Natural killer cell (primary cell): ENCODE measurements around the gene MVB12B. TPM values are rescaled to one million over a fixed set of nuclear protein-coding genes. Genes with fewer than 3 reads are reported as not detected.
A peak's percentile ranks its signal among the peaks of the same experiment; 100 is the strongest.

Source experiments
- ATAC-seq, 3 donors: fragments of 150-1000 bp in 2 of 3; fragments of 200-7000 bp in 1 of 3; cut with Tn5 transposase; 1 replicate in 1 of 3; 2 replicates in 2 of 3; pipeline ENCODE4 v1.10.0; 2021; ENCODE audit warnings: mild to moderate bottlenecking in 2 of 3, moderate library complexity in 2 of 3
- DNase-seq, 2 donors: peaks; one replicate each; pipeline versions ENCODE4 v3.0.0 to v3.0.0-alpha.2; 2013 to 2021; ENCODE audit warnings: mixed read lengths in 1 of 2
- H3K27ac ChIP-seq: one replicate; pipeline ENCODE4 v1.5.1; 2013; ENCODE audit warnings: mild to moderate bottlenecking, low read length
- H3K27me3 ChIP-seq: one replicate; pipeline ENCODE4 v1.6.1; 2013; ENCODE audit warnings: low read length; ENCODE audit not compliant: control insufficient read depth, insufficient read depth
- H3K36me3 ChIP-seq: one replicate; pipeline ENCODE4 v1.6.1; 2013; ENCODE audit warnings: low read length; ENCODE audit not compliant: control insufficient read depth, insufficient read depth
- H3K4me1 ChIP-seq: one replicate; pipeline ENCODE4 v1.6.1; 2013; ENCODE audit warnings: low read length; ENCODE audit not compliant: control insufficient read depth, insufficient read depth
- H3K4me3 ChIP-seq: one replicate; pipeline ENCODE4 v1.5.1; 2013; ENCODE audit warnings: low read length
- H3K9me3 ChIP-seq: one replicate; pipeline ENCODE4 v1.6.1; 2013; ENCODE audit warnings: low read length; ENCODE audit not compliant: control insufficient read depth, insufficient read depth
- H3K27ac Mint-ChIP-seq, 2 donors: one replicate each; pipeline ENCODE4 v1.8.0; 2022; ENCODE audit warnings: mild to moderate bottlenecking in 2 of 2, mixed read lengths in 2 of 2, moderate library complexity in 1 of 2
- H3K27me3 Mint-ChIP-seq, 2 donors: one replicate each; pipeline ENCODE4 v1.8.0; 2022; ENCODE audit warnings: low read depth in 2 of 2, mixed read lengths in 2 of 2
- H3K36me3 Mint-ChIP-seq: one replicate; pipeline ENCODE4 v1.8.0; 2022; ENCODE audit warnings: mixed read lengths
- H3K4me1 Mint-ChIP-seq, 2 donors: one replicate each; pipeline ENCODE4 v1.8.0; 2022; ENCODE audit warnings: mixed read lengths in 2 of 2
- H3K4me3 Mint-ChIP-seq: one replicate; pipeline ENCODE4 v1.8.0; 2022; ENCODE audit warnings: mild to moderate bottlenecking, moderate library complexity, mixed read lengths
- H3K9me3 Mint-ChIP-seq, 2 donors: one replicate each; pipeline ENCODE4 v1.8.0; 2022; ENCODE audit warnings: mixed read lengths in 2 of 2
- WGBS: methylation state at CpG from one replicate; pipeline ENCODE4 v1.1.7; 2013; ENCODE audit warnings: missing lambda C conversion rate; ENCODE audit not compliant: insufficient coverage; 5-methylcytosine and 5-hydroxymethylcytosine counted together
- intact Hi-C: fragments of 100-400 bp; cut with micrococcal nuclease; formaldehyde crosslinking; loops from one replicate; pipeline ENCODE4 v1.14.2; 2022
- total RNA-seq, 4 donors: library from RNA; stranded (reverse); fragments of 120-200 nt in 1 of 4; gene quantifications; one replicate each; pipeline versions ENCODE4 v1.2.3 to v1.2.4, GENCODE V29; 2013 to 2022
- TF ChIP-seq, protein P1 (sequence below): fragments of 200-600 bp; IDR thresholded peaks from one replicate; pipeline ENCODE4 v1.8.0; 2022; ENCODE audit warnings: antibody characterized with exemption

The MVB12B gene
- total RNA-seq, 3 donors from 2014 or later (not counting 1 experiment from before 2014, with no cell fraction given), result 2.0 to 13.0 (median 7.8) TPM

DNA sequence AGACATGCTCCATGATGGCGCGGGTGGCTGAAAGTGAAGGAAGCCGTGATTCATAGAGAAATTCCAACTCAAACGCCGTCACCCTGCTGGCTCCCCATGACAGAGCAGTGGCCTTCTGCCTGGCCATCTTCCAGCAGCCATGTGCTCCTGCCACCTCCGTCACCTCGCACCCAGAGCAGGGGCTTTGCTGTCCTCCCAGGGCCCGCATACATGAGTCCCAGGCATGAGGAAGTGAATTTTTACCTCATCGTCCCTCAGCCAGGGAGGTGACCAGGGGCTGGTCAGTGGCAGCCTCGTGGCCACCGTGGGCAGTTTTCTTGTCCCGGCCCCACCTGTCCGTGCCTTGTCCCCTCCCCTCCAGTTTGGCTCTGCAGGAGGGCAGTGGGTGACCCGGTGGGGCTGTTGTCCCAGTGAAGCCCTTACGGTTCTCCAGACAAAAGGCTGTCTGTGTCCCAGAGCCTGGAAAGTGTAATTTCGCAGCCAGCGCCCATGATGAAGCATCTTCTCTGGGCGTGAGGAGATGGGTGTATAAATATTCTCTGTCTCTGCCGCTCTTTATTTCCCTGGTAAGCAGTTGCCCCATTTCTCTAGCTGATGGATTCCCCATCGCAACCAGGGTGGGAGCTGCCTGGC is 163.1 kb downstream of the MVB12B start:
- Mint-ChIP-seq H3K27ac (no peak overlapping the region), H3K4me1 (peaks cover 6 to 9% of the 10 kb centered on the region in 2 donors), H3K4me3 (no peak overlapping the region), H3K36me3 (no peaks in the 10 kb centered on the region), H3K27me3 (peaks cover 0 to 6% of the 10 kb centered on the region in 2 donors), H3K9me3 (no peaks in the 10 kb centered on the region)
- no peak for DNase-seq
- Histone ChIP-seq H3K9me3 (no peaks in the 10 kb centered on the region), H3K27me3 (peaks cover 7% of the 10 kb centered on the region), H3K4me1 (peaks cover 18% of the 10 kb centered on the region), H3K4me3 (no peak overlapping the region), H3K27ac (no peak overlapping the region), H3K36me3 (no peaks in the 10 kb centered on the region)
- TF ChIP-seq, protein P1, sequence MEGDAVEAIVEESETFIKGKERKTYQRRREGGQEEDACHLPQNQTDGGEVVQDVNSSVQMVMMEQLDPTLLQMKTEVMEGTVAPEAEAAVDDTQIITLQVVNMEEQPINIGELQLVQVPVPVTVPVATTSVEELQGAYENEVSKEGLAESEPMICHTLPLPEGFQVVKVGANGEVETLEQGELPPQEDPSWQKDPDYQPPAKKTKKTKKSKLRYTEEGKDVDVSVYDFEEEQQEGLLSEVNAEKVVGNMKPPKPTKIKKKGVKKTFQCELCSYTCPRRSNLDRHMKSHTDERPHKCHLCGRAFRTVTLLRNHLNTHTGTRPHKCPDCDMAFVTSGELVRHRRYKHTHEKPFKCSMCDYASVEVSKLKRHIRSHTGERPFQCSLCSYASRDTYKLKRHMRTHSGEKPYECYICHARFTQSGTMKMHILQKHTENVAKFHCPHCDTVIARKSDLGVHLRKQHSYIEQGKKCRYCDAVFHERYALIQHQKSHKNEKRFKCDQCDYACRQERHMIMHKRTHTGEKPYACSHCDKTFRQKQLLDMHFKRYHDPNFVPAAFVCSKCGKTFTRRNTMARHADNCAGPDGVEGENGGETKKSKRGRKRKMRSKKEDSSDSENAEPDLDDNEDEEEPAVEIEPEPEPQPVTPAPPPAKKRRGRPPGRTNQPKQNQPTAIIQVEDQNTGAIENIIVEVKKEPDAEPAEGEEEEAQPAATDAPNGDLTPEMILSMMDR, result no peak
- intact Hi-C loops, result loop anchor here (2.0 to 5.0 kb wide), 2 partner anchors 173 to 262 kb away; no protein-coding TSS in a partner anchor
- peak in 1 of 3 donors; percentile 21 for ATAC-seq
- WGBS, result 86% methylated on average over 20 of the region's 20 CpGs

DNA sequence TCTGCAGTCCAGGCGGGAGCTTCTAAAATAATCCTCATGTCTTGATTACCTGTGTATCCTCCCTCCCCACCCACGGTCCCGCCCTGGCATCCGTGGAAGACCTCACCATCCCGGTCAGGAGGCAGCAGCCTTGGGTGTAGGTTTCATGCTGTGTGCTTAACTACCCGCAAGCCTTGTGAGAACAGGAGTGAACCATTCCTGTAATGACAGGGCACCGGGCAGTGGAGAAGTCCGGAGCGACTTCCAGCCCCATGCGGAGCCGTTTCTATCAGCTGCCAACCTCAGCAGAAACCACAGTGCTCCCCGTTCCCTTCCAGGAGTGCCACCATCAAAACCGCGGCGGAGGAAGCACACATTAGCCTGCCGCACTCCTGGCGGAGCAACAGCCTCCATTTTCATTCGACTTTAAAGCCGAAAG is 163.6 kb downstream of the MVB12B start:
- peaks cover 6 to 9% of the 10 kb centered on the region in 2 donors for H3K4me1 Mint-ChIP-seq
- DNase-seq (peak in 1 of 2 donors; percentile 39), ATAC-seq (no peak)
- WGBS, result 48% methylated on average over 19 of the region's 19 CpGs
- peaks cover 7% of the 10 kb centered on the region for H3K27me3 ChIP-seq
- H3K4me3 ChIP-seq, result no peak overlapping the region
- H3K9me3 ChIP-seq, result no peaks in the 10 kb centered on the region
- intact Hi-C loops, result loop anchor here (2.0 to 5.0 kb wide), 2 partner anchors 173 to 263 kb away; no protein-coding TSS in a partner anchor
- no peak overlapping the region for H3K27ac ChIP-seq
- peaks cover 18% of the 10 kb centered on the region for H3K4me1 ChIP-seq
- H3K27ac Mint-ChIP-seq, result no peak overlapping the region
- H3K4me3 Mint-ChIP-seq, result no peak overlapping the region
- TF ChIP-seq, protein P1, result no peak
- H3K9me3 Mint-ChIP-seq, result no peaks in the 10 kb centered on the region
- H3K36me3 ChIP-seq, result no peaks in the 10 kb centered on the region
- peaks cover 0 to 6% of the 10 kb centered on the region in 2 donors for H3K27me3 Mint-ChIP-seq
- no peaks in the 10 kb centered on the region for H3K36me3 Mint-ChIP-seq

DNA sequence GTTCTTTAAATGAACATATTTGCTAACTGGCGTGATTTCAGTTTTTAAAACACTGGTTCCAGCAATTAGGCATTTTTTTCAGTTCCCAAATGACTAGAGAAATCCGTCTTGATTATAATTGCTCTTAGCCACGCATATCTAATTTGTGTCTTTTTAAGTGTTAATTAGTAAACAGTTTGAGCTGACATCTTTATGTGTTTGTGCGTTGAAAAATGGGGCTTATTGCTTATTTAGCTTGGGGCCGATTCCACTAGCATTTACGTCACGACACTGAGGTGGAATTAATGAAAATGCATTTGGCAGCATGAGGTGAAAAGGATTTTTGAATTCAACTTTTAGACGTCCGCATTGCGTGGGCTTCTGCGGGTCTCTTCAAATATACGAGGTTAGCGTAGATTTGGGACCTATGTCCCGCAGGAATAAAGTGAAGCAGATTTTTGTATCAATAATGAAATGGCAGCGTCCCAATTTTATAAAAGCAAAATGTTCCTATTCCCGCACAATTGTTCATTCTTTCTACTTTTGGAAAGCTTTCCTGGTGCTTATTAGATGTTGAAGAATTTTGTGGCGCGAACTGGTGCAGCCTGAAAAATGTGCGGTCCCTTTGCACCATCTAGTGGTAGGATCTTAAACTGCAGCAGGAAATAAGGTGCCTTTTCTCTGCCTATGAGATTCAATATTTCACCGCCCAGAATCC is 164.4 kb downstream of the MVB12B start:
- intact Hi-C loops, result loop anchor here (1.0 to 5.0 kb wide), 5 partner anchors 93 to 933 kb away; no protein-coding TSS in a partner anchor
- Histone ChIP-seq H3K36me3 (no peaks in the 10 kb centered on the region), H3K4me3 (no peak overlapping the region), H3K27ac (no peak overlapping the region), H3K4me1 (peaks cover 15% of the 10 kb centered on the region), H3K27me3 (peaks cover 7% of the 10 kb centered on the region), H3K9me3 (no peaks in the 10 kb centered on the region)
- DNase-seq (peak in 1 of 2 donors; percentile 88), ATAC-seq (peak; percentile 77 to 86 (median 80))
- Mint-ChIP-seq H3K9me3 (no peaks in the 10 kb centered on the region), H3K27ac (no peak overlapping the region), H3K4me1 (peaks cover 6 to 9% of the 10 kb centered on the region in 2 donors), H3K27me3 (peaks cover 0 to 6% of the 10 kb centered on the region in 2 donors), H3K4me3 (peak overlapping the region; percentile 9), H3K36me3 (no peaks in the 10 kb centered on the region)
- 63% methylated on average over 18 of the region's 20 CpGs for WGBS
- TF ChIP-seq, protein P1, result peak; percentile 96
